Smooth muscle cell of the umbilical artery (primary cell): ENCODE results near the gene ZNF652. TPM values are rescaled to one million over a fixed set of nuclear protein-coding genes. Genes with fewer than 3 reads are reported as not detected.

ENCODE experiments used
- total RNA-seq: library from RNA; depleted of rRNA; stranded (reverse); fragments of >200 nt; gene quantifications from 2 replicates; pipeline ENCODE4 v1.2.3, GENCODE V29; 2014

ZNF652 gene
- 9.8 and 11.1 TPM in 2 replicates for total RNA-seq

GRCh38 chr17:49361902-49362722 is at the start of gene ZNF652:
Gene ZNF652 (minus strand): TSS chr17:49362250. CDS start chr17:49317725, 44,525 bp downstream.

Other genes with a start within 250 kb of the ZNF652 start
- gene B4GALNT2, start 229.5 kb downstream of the ZNF652 start, total RNA-seq: not detected in 2 replicates
- gene GNGT2, start 151.7 kb downstream of the ZNF652 start, total RNA-seq: not detected in 2 replicates
- under 0.01 TPM in 1 of 2 replicates, not detected in the other for gene ABI3, start 151.5 kb downstream of the ZNF652 start, total RNA-seq
- 0.30 TPM in 1 of 2 replicates, not detected in the other for gene PHOSPHO1, start 131.5 kb downstream of the ZNF652 start, total RNA-seq
- 114 and 130 TPM in 2 replicates for gene PHB1, start 52.6 kb upstream of the ZNF652 start, total RNA-seq
- gene NGFR, start 133.0 kb upstream of the ZNF652 start, total RNA-seq: under 0.01 and 0.28 TPM in 2 replicates
- not detected in 2 replicates for gene NXPH3, start 213.6 kb upstream of the ZNF652 start, total RNA-seq